Measurements from ENCODE around the gene ZFAND3.

DNA sequence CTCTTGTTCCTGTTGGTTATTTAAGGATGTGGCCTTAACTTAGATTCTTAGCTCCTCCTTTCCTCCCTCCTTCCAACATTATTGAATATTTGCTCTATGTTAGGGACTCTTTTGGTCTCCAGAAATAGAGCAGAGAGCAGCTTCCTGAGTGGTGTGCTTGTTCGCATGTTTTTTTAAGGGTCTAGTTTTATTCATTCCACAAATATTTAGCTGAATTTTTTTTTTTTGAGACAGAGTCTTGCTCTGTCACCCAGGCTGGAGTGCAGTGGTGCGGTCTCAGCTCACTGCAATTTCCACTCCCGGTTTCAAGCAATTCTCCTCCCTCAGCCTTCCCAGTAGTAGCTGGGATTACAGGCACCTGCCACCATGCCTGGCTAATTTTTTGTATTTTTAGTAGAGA is 169.2 kb downstream of the ZFAND3 start:
- TF ChIP-seq POLR2A (IDR thresholded peaks at IDR 0.05; ENCODE audit: low read length) (no peak), GATA1 (IDR thresholded peaks at IDR 0.05; ENCODE audit: low read depth, low read length) (no peak)

All from erythroblast (primary cell).